ENCODE data around the gene AGAP2. TPM values are rescaled to one million over a fixed set of nuclear protein-coding genes. Genes with fewer than 3 reads are reported as not detected.
A peak's percentile ranks its signal among the peaks of the same experiment; 100 is the strongest.

The AGAP2 gene
- total and polyA plus RNA-seq, 9 of the 15 experiments (the other 6 are each of a cell fraction or from before 2014, with no cell fraction given): 0.04 to 0.77 (median 0.28) TPM; not detected in 1

- CTCF ChIA-PET (ENCODE audit: low intra/inter-chr PET ratio): no interaction called here
- peak overlapping the region; percentile 68; the same call in 1 of the 2 replicates for H2AFZ ChIP-seq (ENCODE audit: low read depth, low read length)
- ATAC-seq: peak; percentile 42
- TF ChIP-seq TEAD4 (IDR thresholded peaks at IDR 0.05; ENCODE audit: low read length) (peak; percentile 9; the same call in 1 of the 2 replicates), TEAD4 (CRISPR knock-in tag; IDR thresholded peaks at IDR 0.05; ENCODE audit: borderline replicate concordance) (no peak), PURB (CRISPR knock-in tag; IDR thresholded peaks at IDR 0.05; ENCODE audit: low read depth) (no peak), ZNF184 (CRISPR knock-in tag; IDR thresholded peaks at IDR 0.05) (no peak), SMAD2 (IDR thresholded peaks at IDR 0.05; ENCODE audit: low read depth, low read length) (no peak), BRD9 (IDR thresholded peaks at IDR 0.05; ENCODE audit: low read depth, partially characterized antibody) (no peak), MEIS2 (IDR thresholded peaks at IDR 0.05; ENCODE audit: partially characterized antibody) (no peak), HMGXB4 (CRISPR knock-in tag; IDR thresholded peaks at IDR 0.05) (no peak), NR2F6 (CRISPR knock-in tag; IDR thresholded peaks at IDR 0.05) (no peak), TAF1 (IDR thresholded peaks at IDR 0.05; ENCODE audit: control insufficient read depth, extremely low read depth, insufficient read depth, low read length, severe bottlenecking) (no peak), SUPT5H (IDR thresholded peaks at IDR 0.05) (peak; percentile 74), ZKSCAN1 (IDR thresholded peaks at IDR 0.05; ENCODE audit: low read depth, low read length) (no peak), RAD21 (CRISPR knock-in tag; conservative IDR thresholded peaks at IDR 0.05 in 1 of 2, IDR thresholded peaks at IDR 0.05 in 1 of 2) (no peak), CREM (IDR thresholded peaks at IDR 0.05; ENCODE audit: low read depth) (0 out of 2 replicates have a peak, but pooled peaks have one; percentile 3), PATZ1 (CRISPR knock-in tag; IDR thresholded peaks at IDR 0.05; ENCODE audit: borderline replicate concordance) (no peak), KLF10 (CRISPR knock-in tag; IDR thresholded peaks at IDR 0.05) (0 out of 2 replicates have a peak, but pooled peaks have one; percentile 0), HINFP (tag; conservative IDR thresholded peaks at IDR 0.05; ENCODE audit: low read depth) (no peak), SLC30A9 (CRISPR knock-in tag; IDR thresholded peaks at IDR 0.05) (no peak), L3MBTL2 (IDR thresholded peaks at IDR 0.05) (no peak)
Observed at GRCh38 chr12:57745485-57745881, 6.9 kb upstream of the AGAP2 start.

More at GRCh38 chr12:57745485-57745881, 6.9 kb upstream of the AGAP2 start:
- POLR2A ChIA-PET: interaction anchor here (0.6 to 2.5 kb wide), 13 partner anchors 9 to 226 kb away, joined by 3 to 15 read pairs (median 3); partner anchors contain the start of genes CYP27B1, DDIT3, EEF1AKMT3 and METTL1
- in situ Hi-C loops (cut with MboI): loop anchor here (10.0 kb wide), 1 partner anchor 431 kb away; no protein-coding TSS in a partner anchor
- no peaks in the 10 kb centered on the region for H3K9me3 ChIP-seq (replicated peaks; ENCODE audit: control insufficient read depth, insufficient read depth, low read depth, low read length)
- DNase-seq (ENCODE audit: extremely low read depth in 1 of 4, low spot score in 3 of 4) (peak in 1 of 4 experiments; percentile 50), FAIRE-seq (no peak)
- no peaks in the 10 kb centered on the region for H4K20me1 ChIP-seq (replicated peaks; ENCODE audit: control insufficient read depth, insufficient read depth, low read length)
- peaks cover 45% of the 10 kb centered on the region for H3K36me3 ChIP-seq (ENCODE audit: control insufficient read depth, insufficient read depth, low read length)
- BruUV-seq (replicated peaks): no TSS peak
- H3K27ac ChIP-seq (ENCODE audit: extremely low read depth, low read depth, low read length): peak overlapping the region; percentile 84
- intact Hi-C loops (cut with micrococcal nuclease): no loop called here
- peaks cover 24% of the 10 kb centered on the region for H3K79me2 ChIP-seq (ENCODE audit: control insufficient read depth, insufficient read depth, low read length)
- peak overlapping the region; percentile 59 for H3K4me3 ChIP-seq
- H3K9me1 ChIP-seq (ENCODE audit: control insufficient read depth, insufficient read depth, low read length): no peaks in the 10 kb centered on the region
- peaks cover 10% of the 10 kb centered on the region in 2 experiments; a peak in 3 of 5 replicates for H3K4me1 ChIP-seq (replicated peaks in 1 of 2; ENCODE audit: control insufficient read depth in 2 of 2, insufficient read depth in 2 of 2, low read length in 2 of 2)
- peak overlapping the region; percentile 88 for H3K4me2 ChIP-seq (ENCODE audit: insufficient read depth, low read length)
- 32% methylated on average over 8 of the region's 8 CpGs for WGBS (ENCODE audit: insufficient coverage, low coverage, missing lambda C conversion rate)
- peak overlapping the region; percentile 88 to 95 for H3K9ac ChIP-seq (ENCODE audit: insufficient read depth in 1 of 2, low read depth in 2 of 2, low read length in 2 of 2)
- peaks cover 0 to 3% of the 10 kb centered on the region in 2 experiments; a peak in 2 of 5 replicates for H3K27me3 ChIP-seq (ENCODE audit: control insufficient read depth in 2 of 2, insufficient read depth in 2 of 2, low read length in 2 of 2)
